Type B pancreatic cell (in vitro differentiated cells): ENCODE results near the gene KRTAP22-2. TPM values are rescaled to one million over a fixed set of nuclear protein-coding genes. Genes with fewer than 3 reads are reported as not detected.

Experiments used
- DNase-seq: peaks from one replicate; pipeline ENCODE4 v3.0.0; 2021; ENCODE audit warnings: mixed read lengths; ENCODE audit not compliant: unreplicated experiment; ENCODE audit errors: extremely low spot score
- H3K27ac Mint-ChIP-seq: 2 replicates; pipeline ENCODE4 v1.8.0; 2021; ENCODE audit warnings: mild to moderate bottlenecking, mixed read lengths
- H3K27me3 Mint-ChIP-seq: 2 replicates; pipeline ENCODE4 v1.8.0; 2021; ENCODE audit warnings: mixed read lengths
- H3K36me3 Mint-ChIP-seq: 2 replicates; pipeline ENCODE4 v1.8.0; 2021; ENCODE audit warnings: mixed read lengths
- H3K4me1 Mint-ChIP-seq: one replicate; pipeline ENCODE4 v1.8.0; 2021; ENCODE audit warnings: mixed read lengths; ENCODE audit not compliant: unreplicated experiment
- H3K4me3 Mint-ChIP-seq: 2 replicates; pipeline ENCODE4 v1.8.0; 2021; ENCODE audit warnings: mild to moderate bottlenecking, mixed read lengths
- H3K9me3 Mint-ChIP-seq: 2 replicates; pipeline ENCODE4 v1.8.0; 2021; ENCODE audit warnings: mixed read lengths
- total RNA-seq: library from RNA; stranded (reverse); gene quantifications from 2 replicates; pipeline ENCODE4 v1.2.1, GENCODE V29; 2021; ENCODE audit warnings: low replicate concordance
- TF ChIP-seq, protein P1 (sequence below): fragments of 200-600 bp; sonication (generic); conservative IDR thresholded peaks from 2 replicates; pipeline ENCODE4 v1.5.0; 2021; ENCODE audit warnings: antibody characterized with exemption, mild to moderate bottlenecking

KRTAP22-2 gene
- total RNA-seq, 1 donor from 2014 or later, result not detected

DNA sequence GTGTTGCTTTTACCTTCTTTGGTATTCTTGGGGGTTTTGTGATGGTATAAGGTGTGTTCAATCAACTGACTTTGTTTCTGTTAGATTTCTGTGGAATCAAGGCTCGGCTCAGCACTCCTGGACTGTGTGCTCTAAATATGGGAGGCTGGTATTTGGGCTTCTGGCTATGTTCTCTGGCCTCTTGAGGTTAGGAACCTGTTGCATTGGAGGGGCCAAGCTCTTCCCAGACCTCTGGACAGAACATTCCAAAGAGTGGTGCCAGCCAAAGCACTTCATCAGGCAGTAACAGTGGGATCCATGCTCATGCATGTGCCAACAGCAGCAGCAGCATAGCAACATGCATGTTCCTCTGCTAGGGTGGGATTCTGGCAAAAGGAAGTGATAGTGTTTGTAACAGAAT lies 37.4 kb downstream of the KRTAP22-2 start:
- H3K4me1 Mint-ChIP-seq, result no peaks in the 10 kb centered on the region
- H3K27ac Mint-ChIP-seq, result no peak overlapping the region

DNA sequence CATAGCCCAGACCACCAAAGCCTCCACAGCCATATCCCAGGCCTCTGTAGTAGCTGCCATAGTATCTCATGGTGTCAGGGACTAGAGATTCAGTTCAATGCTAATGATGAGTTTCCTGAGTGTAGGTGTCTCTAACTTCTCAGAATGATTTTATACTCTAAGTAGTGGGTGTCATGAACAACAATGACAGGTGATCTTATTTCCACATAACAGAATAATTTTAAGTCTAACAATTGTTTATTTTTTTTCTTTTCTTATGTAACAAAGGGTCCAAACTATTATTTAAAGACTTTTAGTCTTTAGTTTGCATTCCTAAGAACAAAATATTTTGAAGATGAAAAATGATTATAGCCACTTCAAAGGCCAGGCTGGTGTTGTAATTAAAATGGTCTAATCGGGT lies 48.4 kb downstream of the KRTAP22-2 start, which contains the start of gene KRTAP19-6:
KRTAP19-6 (minus strand) TSS at position 101 of the 400 bp plus-strand sequence; CDS start at position 70, 31 bp downstream.
- Mint-ChIP-seq H3K4me3 (no peak within 1 kb of the TSS), H3K36me3 (no peaks in the 10 kb centered on the region), H3K27ac (no peak within 1 kb of the TSS), H3K9me3 (no peaks in the 10 kb centered on the region), H3K4me1 (no peaks in the 10 kb centered on the region), H3K27me3 (no peaks in the 10 kb centered on the region)
- TF ChIP-seq, protein P1, sequence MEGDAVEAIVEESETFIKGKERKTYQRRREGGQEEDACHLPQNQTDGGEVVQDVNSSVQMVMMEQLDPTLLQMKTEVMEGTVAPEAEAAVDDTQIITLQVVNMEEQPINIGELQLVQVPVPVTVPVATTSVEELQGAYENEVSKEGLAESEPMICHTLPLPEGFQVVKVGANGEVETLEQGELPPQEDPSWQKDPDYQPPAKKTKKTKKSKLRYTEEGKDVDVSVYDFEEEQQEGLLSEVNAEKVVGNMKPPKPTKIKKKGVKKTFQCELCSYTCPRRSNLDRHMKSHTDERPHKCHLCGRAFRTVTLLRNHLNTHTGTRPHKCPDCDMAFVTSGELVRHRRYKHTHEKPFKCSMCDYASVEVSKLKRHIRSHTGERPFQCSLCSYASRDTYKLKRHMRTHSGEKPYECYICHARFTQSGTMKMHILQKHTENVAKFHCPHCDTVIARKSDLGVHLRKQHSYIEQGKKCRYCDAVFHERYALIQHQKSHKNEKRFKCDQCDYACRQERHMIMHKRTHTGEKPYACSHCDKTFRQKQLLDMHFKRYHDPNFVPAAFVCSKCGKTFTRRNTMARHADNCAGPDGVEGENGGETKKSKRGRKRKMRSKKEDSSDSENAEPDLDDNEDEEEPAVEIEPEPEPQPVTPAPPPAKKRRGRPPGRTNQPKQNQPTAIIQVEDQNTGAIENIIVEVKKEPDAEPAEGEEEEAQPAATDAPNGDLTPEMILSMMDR, result no peak
- DNase-seq, result no peak

More for the DNA sequence above, 37.4 kb downstream of the KRTAP22-2 start:
- Mint-ChIP-seq H3K4me3 (no peak overlapping the region), H3K27me3 (no peaks in the 10 kb centered on the region), H3K36me3 (no peaks in the 10 kb centered on the region), H3K9me3 (no peaks in the 10 kb centered on the region)
- TF ChIP-seq, protein P1, result no peak
- no peak for DNase-seq

Other genes starting within 250 kb of the KRTAP22-2 start
- gene KRTAP23-1, start 241.8 kb downstream of the KRTAP22-2 start, total RNA-seq, result not detected in 2 replicates
- gene KRTAP13-2, start 218.1 kb downstream of the KRTAP22-2 start, total RNA-seq, result not detected in 2 replicates
- gene KRTAP13-1, start 194.4 kb downstream of the KRTAP22-2 start, total RNA-seq, result not detected in 2 replicates
- gene KRTAP13-3, start 164.5 kb downstream of the KRTAP22-2 start, total RNA-seq, result not detected in 2 replicates
- not detected in 2 replicates for gene KRTAP13-4, start 160.2 kb downstream of the KRTAP22-2 start, total RNA-seq
- gene KRTAP15-1, start 150.1 kb downstream of the KRTAP22-2 start, total RNA-seq, result not detected in 2 replicates
- gene KRTAP19-1, start 110.0 kb downstream of the KRTAP22-2 start, total RNA-seq, result 1.0 and 1.1 TPM in 2 replicates
- gene KRTAP19-2, start 103.0 kb downstream of the KRTAP22-2 start, total RNA-seq, result not detected in 2 replicates
- not detected in 2 replicates for gene KRTAP19-3, start 98.4 kb downstream of the KRTAP22-2 start, total RNA-seq
- not detected in 2 replicates for gene KRTAP19-4, start 93.2 kb downstream of the KRTAP22-2 start, total RNA-seq
- gene KRTAP19-5, start 88.3 kb downstream of the KRTAP22-2 start, total RNA-seq, result not detected in 2 replicates
- gene KRTAP19-6, start 48.5 kb downstream of the KRTAP22-2 start, total RNA-seq, result not detected in 2 replicates
- not detected in 2 replicates for gene KRTAP19-7, start 29.1 kb downstream of the KRTAP22-2 start, total RNA-seq
- not detected in 2 replicates for gene KRTAP6-3, start 2.0 kb upstream of the KRTAP22-2 start, total RNA-seq
- gene KRTAP6-2, start 8.5 kb upstream of the KRTAP22-2 start, total RNA-seq, result not detected in 2 replicates
- not detected in 2 replicates for gene KRTAP22-1, start 10.7 kb upstream of the KRTAP22-2 start, total RNA-seq
- not detected in 2 replicates for gene KRTAP6-1, start 23.5 kb upstream of the KRTAP22-2 start, total RNA-seq
- not detected in 2 replicates for gene KRTAP20-1, start 26.0 kb upstream of the KRTAP22-2 start, total RNA-seq
- gene KRTAP20-4, start 30.2 kb upstream of the KRTAP22-2 start, total RNA-seq, result not detected in 2 replicates
- not detected in 2 replicates for gene KRTAP20-2, start 44.8 kb upstream of the KRTAP22-2 start, total RNA-seq
- gene KRTAP20-3, start 52.5 kb upstream of the KRTAP22-2 start, total RNA-seq, result not detected in 2 replicates
- gene KRTAP21-3, start 128.4 kb upstream of the KRTAP22-2 start, total RNA-seq, result not detected in 2 replicates
- gene KRTAP21-2, start 156.9 kb upstream of the KRTAP22-2 start, total RNA-seq, result not detected in 2 replicates
- gene KRTAP21-1, start 165.0 kb upstream of the KRTAP22-2 start, total RNA-seq, result not detected in 2 replicates
- not detected in 2 replicates for gene KRTAP8-1, start 222.9 kb upstream of the KRTAP22-2 start, total RNA-seq
- not detected in 2 replicates for gene KRTAP7-1, start 239.4 kb upstream of the KRTAP22-2 start, total RNA-seq